ENCODE data around the gene GLIS1. TPM values are rescaled to one million over a fixed set of nuclear protein-coding genes. Genes with fewer than 3 reads are reported as not detected.

Gene GLIS1
- total and polyA plus RNA-seq, 2 of the 8 experiments (the other 6 are each of a cell fraction or from before 2014, with no cell fraction given) = 0.15 to 0.22 TPM

GRCh38 chr1:53473463-53473862 is 265.5 kb downstream of the GLIS1 start:
- Histone ChIP-seq H4K20me1 (replicated peaks in 1 of 2; ENCODE audit: control insufficient read depth in 1 of 2, insufficient read depth in 2 of 2, low read length in 2 of 2) (no peaks in the 10 kb centered on the region), H2BK5ac (ENCODE audit: low read depth, low read length) (no peak overlapping the region), H3K9me3 (ENCODE audit: insufficient read depth in 2 of 2, low read depth in 1 of 2, low read length in 1 of 2) (0 out of 4 replicates have a peak, but pooled peaks cover 0 to 3% of the 10 kb centered on the region in 2 experiments), H3K23me2 (ENCODE audit: low read depth, low read length) (no peaks in the 10 kb centered on the region), H2AFZ (ENCODE audit: low read length) (no peak overlapping the region), H3K4me1 (replicated peaks in 1 of 4; ENCODE audit: control insufficient read depth in 3 of 4, insufficient read depth in 4 of 4, low read length in 3 of 4) (peaks cover 0 to 7% (median 4%) of the 10 kb centered on the region in 4 experiments; a peak in 5 of 7 replicates), H4K91ac (replicated peaks; ENCODE audit: insufficient read length, low read length) (no peak overlapping the region), H2BK120ac (replicated peaks; ENCODE audit: low read depth, low read length) (no peak overlapping the region), H3K27ac (ENCODE audit: low read depth, low read length) (no peak overlapping the region), H3K14ac (ENCODE audit: insufficient read length) (no peak overlapping the region), H3K18ac (ENCODE audit: extremely low read depth, low read length) (no peak overlapping the region), H3K4me2 (ENCODE audit: insufficient read depth in 1 of 2, low read depth in 2 of 2, low read length in 2 of 2) (no peak overlapping the region), H3K27me3 (replicated peaks in 1 of 4; ENCODE audit: control insufficient read depth in 3 of 4, extremely low read depth in 1 of 4, insufficient read depth in 3 of 4, low read length in 3 of 4) (peaks cover 0 to 6% (median 2%) of the 10 kb centered on the region in 4 experiments; a peak in 3 of 7 replicates), H4K5ac (ENCODE audit: insufficient read length, low read depth, low read length) (no peak overlapping the region), H3K9ac (replicated peaks in 1 of 4; ENCODE audit: extremely low read depth in 1 of 4, low read depth in 3 of 4, low read length in 3 of 4) (no peak overlapping the region), H3K4me3 (ENCODE audit: extremely low read depth in 1 of 4, insufficient read depth in 2 of 4, low read depth in 3 of 4, low read length in 4 of 4) (no peak overlapping the region), H3K4ac (replicated peaks; ENCODE audit: insufficient read length, low read depth, low read length) (no peak overlapping the region), H3K79me2 (ENCODE audit: control insufficient read depth in 1 of 2, insufficient read depth in 2 of 2, low read length in 2 of 2) (no peaks in the 10 kb centered on the region; a peak in 1 of 4 replicates), H2BK20ac (ENCODE audit: low read length) (no peak overlapping the region), H3K23ac (ENCODE audit: insufficient read length) (no peak overlapping the region), H4K8ac (ENCODE audit: extremely low read depth, insufficient read depth, low read length) (no peak overlapping the region), H2BK12ac (ENCODE audit: low read depth, low read length) (no peak overlapping the region), H3K79me1 (ENCODE audit: low read depth, low read length) (no peaks in the 10 kb centered on the region), H2AK5ac (ENCODE audit: low read depth, low read length) (no peak overlapping the region), H2BK15ac (ENCODE audit: low read length) (no peak overlapping the region), H3K56ac (replicated peaks; ENCODE audit: insufficient read length, low read depth, low read length) (no peak overlapping the region), H3K36me3 (ENCODE audit: control insufficient read depth in 2 of 4, insufficient read depth in 4 of 4, low read length in 3 of 4) (no peaks in the 10 kb centered on the region)
- TF ChIP-seq CTCF (IDR thresholded peaks at IDR 0.05; ENCODE audit: control extremely low read depth in 1 of 3, insufficient read depth in 1 of 3, low read depth in 1 of 3, low read length in 3 of 3) (peak in 2 of 3 experiments; percentile 7 to 38; a peak in 2 of 4 replicates), POLR2A (IDR thresholded peaks at IDR 0.05; ENCODE audit: control extremely low read depth in 1 of 2, low read depth in 2 of 2, low read length in 2 of 2) (no peak), RAD21 (IDR thresholded peaks at IDR 0.05 in 1 of 2, conservative IDR thresholded peaks at IDR 0.05 in 1 of 2; ENCODE audit: low read depth in 2 of 2, low read length in 2 of 2) (peak; percentile 12 to 13; a peak in 1 of 4 replicates), PHF8 (conservative IDR thresholded peaks at IDR 0.05; ENCODE audit: low read depth, low read length) (no peak), RBBP5 (IDR thresholded peaks at IDR 0.05; ENCODE audit: borderline replicate concordance, low read depth, low read length) (no peak)
- FAIRE-seq (peak; percentile 42), DNase-seq (ENCODE audit: low read depth in 1 of 2, low spot score in 2 of 2) (no peak)
- ChIA-PET CTCF (ENCODE audit: partially characterized antibody) (interaction anchor here (1.0 to 16.5 kb wide), 7 partner anchors 11 to 144 kb away, joined by 3 to 248 read pairs (median 4); partner anchors contain the start of gene DMRTB1), POLR2A (ENCODE audit: partially characterized antibody) (interaction anchor here (1.0 kb wide), 1 partner anchor 9 kb away, joined by 3 read pairs; no protein-coding TSS in a partner anchor)
- WGBS, 2 experiments (ENCODE audit: extremely low coverage in 1 of 2, insufficient coverage in 1 of 2, insufficient read length in 1 of 2, insufficient replicate concordance in 2 of 2, low coverage in 1 of 2, low lambda C conversion rate in 2 of 2, missing lambda C conversion rate in 1 of 2) = 90% methylated on average over 3 of the region's 3 CpGs; no CpG with 5 or more reads in 1 of the 2 experiments

All from H1 (cell line).